ENCODE results near the gene PDP2. TPM values are rescaled to one million over a fixed set of nuclear protein-coding genes. Genes with fewer than 3 reads are reported as not detected.
A peak's percentile ranks its signal among the peaks of the same experiment; 100 is the strongest.
"Not testable (repeated sequence)": the region's sequence is repeated elsewhere in the genome, so short reads cannot be mapped to it uniquely, and the experiment has no call there.

The PDP2 gene
- total RNA-seq, 2 donors from 2014 or later: 16.0 to 25.9 TPM

DNA sequence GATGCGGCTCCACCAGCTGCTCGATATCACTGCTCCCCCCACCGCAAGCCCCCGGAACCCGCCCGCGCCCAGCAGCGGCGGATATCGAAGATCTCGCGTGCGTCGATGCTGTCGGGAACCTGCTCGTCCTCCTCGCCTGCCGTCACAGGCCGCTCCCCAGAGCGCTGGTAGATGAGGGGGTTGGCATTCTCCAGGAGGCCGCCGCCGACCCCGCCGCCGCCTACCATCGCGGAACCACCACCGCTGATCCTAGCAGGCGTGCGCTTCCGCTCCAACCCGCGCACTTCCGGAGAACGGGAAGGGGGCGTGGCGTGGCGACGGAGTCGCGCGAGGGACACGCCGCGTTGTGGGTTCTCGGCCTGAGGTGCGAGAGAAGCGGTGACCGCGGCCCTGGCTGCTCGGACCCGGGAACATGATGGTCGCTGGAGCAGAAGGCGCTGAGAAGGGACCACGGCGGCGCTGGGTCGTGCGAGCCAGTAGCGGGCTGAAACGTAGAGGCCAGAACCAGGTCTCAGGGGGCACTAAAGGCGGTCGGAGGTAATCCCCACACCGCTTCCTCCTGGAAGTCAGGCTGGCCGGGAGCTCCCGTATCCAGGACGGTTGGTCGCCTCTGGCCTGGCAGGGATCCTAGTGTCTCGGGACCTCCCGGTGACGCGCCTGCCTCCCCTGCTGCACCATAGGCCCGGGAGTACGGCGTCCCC is 54.0 kb downstream of the PDP2 start, which contains the start of gene CIAO2B:
TSS of gene CIAO2B (minus strand) at position 265 of the 701 bp plus-strand sequence. CDS start at position 227, 38 bp downstream.
- TF ChIP-seq, protein P1, sequence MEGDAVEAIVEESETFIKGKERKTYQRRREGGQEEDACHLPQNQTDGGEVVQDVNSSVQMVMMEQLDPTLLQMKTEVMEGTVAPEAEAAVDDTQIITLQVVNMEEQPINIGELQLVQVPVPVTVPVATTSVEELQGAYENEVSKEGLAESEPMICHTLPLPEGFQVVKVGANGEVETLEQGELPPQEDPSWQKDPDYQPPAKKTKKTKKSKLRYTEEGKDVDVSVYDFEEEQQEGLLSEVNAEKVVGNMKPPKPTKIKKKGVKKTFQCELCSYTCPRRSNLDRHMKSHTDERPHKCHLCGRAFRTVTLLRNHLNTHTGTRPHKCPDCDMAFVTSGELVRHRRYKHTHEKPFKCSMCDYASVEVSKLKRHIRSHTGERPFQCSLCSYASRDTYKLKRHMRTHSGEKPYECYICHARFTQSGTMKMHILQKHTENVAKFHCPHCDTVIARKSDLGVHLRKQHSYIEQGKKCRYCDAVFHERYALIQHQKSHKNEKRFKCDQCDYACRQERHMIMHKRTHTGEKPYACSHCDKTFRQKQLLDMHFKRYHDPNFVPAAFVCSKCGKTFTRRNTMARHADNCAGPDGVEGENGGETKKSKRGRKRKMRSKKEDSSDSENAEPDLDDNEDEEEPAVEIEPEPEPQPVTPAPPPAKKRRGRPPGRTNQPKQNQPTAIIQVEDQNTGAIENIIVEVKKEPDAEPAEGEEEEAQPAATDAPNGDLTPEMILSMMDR (IDR thresholded peaks at IDR 0.05): no peak
- H3K36me3 ChIP-seq: no peaks in the 10 kb centered on the region
- intact Hi-C loops (cut with DNase I): loop anchor here (5.0 kb wide), 1 partner anchor 37 kb away; no protein-coding TSS in a partner anchor
- peak within 1 kb of the TSS; percentile 97 to 99 for H3K9ac ChIP-seq (ENCODE audit: low read depth in 2 of 2, low read length in 2 of 2)
- peak; percentile 92 for DNase-seq
- H3K27me3 ChIP-seq: no peaks in the 10 kb centered on the region
- peak within 1 kb of the TSS; percentile 86 for H3K27ac ChIP-seq
- peaks cover 20% of the 10 kb centered on the region for H3K4me1 ChIP-seq
- H3K4me3 ChIP-seq: peak within 1 kb of the TSS; percentile 94
- H3K9me3 ChIP-seq: no peaks in the 10 kb centered on the region

DNA sequence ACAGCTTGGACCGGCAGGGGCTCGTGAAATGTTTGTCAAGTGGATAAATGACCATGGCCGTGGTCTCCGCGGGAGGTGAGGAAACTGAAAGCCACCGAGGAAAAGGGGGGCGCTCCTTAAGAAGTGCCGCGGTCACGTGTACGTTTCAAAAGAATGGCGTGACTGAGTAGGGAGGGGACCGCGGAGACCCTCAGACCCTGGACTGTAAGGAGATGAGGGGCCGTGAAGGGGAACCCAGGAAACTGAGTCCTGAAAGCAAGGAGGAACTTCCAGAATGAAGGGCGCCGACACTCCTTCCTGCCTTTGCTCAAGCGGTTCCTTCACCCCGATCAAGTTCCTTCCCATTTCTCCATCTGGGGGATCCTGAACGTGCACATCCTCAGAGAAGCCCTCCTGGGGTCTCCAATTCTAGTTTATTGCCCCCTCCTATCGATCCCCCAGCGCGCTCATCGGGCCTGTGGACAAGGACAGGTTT is 54.6 kb downstream of the PDP2 start:
- H3K9ac ChIP-seq (ENCODE audit: low read depth in 2 of 2, low read length in 2 of 2): peak overlapping the region; percentile 97 to 99
- peak overlapping the region; percentile 94 for H3K4me3 ChIP-seq
- peaks cover 20% of the 10 kb centered on the region for H3K4me1 ChIP-seq
- intact Hi-C loops (cut with DNase I): loop anchor here (5.0 kb wide), 1 partner anchor 38 kb away; no protein-coding TSS in a partner anchor
- H3K9me3 ChIP-seq, H3K27me3 ChIP-seq, DNase-seq, H3K36me3 ChIP-seq: not testable (repeated sequence)
- H3K27ac ChIP-seq: peak overlapping the region; percentile 86

DNA sequence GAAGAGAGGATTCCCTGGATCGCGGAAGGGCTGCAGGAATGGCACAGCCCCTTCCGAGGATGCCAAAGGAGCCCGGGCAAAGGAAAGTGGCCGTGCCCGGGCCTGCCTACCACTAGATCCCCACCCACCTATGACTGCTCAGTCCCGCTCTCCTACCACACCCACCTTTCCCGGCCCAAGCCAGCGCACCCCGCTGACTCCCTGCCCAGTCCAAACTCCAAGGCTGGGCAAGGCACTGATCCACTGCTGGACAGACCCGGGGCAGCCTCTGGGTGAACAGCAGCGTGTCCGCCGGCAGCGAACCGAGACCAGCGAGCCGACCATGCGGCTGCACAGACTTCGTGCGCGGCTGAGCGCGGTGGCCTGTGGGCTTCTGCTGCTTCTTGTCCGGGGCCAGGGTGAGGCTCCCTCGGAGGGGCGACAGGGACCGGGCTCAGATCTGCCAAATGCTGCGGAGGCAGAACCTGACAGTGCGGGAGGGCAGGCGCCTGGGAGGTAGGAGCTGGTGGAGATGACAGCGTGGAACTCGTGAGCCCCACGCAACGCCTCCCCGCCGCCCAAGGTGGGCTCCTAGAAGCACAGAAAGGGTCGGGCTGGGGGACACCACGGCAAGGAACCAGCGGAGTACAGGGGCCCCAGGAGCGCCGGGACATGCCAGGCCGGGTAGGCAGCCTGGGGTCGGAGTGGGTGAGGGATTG is 55.1 kb downstream of the PDP2 start, which contains the start of gene CES2:
TSS of gene CES2 (plus strand) at position 203 of the 698 bp plus-strand sequence. CDS start at position 323, 120 bp downstream.
- intact Hi-C loops (cut with DNase I): no loop called here
- H3K4me3 ChIP-seq: peak within 1 kb of the TSS; percentile 94
- peak within 1 kb of the TSS; percentile 86 for H3K27ac ChIP-seq
- peak within 1 kb of the TSS; percentile 97 to 99 for H3K9ac ChIP-seq (ENCODE audit: low read depth in 2 of 2, low read length in 2 of 2)
- H3K4me1 ChIP-seq: peaks cover 20% of the 10 kb centered on the region
- DNase-seq: peak; percentile 94
- H3K36me3 ChIP-seq: peaks cover 5% of the 10 kb centered on the region
- H3K9me3 ChIP-seq: no peaks in the 10 kb centered on the region
- no peaks in the 10 kb centered on the region for H3K27me3 ChIP-seq
- TF ChIP-seq, protein P1 (IDR thresholded peaks at IDR 0.05): no peak

DNA sequence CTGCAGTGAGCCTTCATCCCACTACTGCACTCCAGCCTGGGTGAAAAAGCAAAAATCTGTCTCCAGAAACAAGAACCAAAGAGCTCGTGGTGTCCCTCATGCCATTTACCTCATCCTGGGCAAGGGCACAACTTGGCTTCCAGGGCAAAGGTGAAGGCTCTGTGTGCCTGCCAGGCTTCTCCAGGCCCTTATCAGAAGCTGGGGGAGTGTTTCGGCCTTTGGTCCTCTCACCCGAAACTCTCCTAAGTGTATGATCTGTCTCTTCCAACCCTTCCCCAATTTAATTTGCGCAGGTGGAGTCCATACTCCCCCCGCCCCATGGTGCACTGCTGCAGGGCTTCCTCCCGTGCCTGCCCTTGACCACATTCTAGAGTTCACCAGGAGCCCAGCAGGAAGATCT is 56.1 kb downstream of the PDP2 start:
- Histone ChIP-seq H3K27me3 (no peaks in the 10 kb centered on the region), H3K9me3 (no peaks in the 10 kb centered on the region), H3K9ac (ENCODE audit: low read depth in 2 of 2, low read length in 2 of 2) (peak overlapping the region in 1 of 2 donors; percentile 99), H3K4me3 (peak overlapping the region; percentile 94), H3K4me1 (peaks cover 20% of the 10 kb centered on the region), H3K36me3 (peaks cover 13% of the 10 kb centered on the region), H3K27ac (peak overlapping the region; percentile 86)
- DNase-seq: peak; percentile 71
- TF ChIP-seq, protein P1 (IDR thresholded peaks at IDR 0.05): no peak
- intact Hi-C loops (cut with DNase I): no loop called here

DNA sequence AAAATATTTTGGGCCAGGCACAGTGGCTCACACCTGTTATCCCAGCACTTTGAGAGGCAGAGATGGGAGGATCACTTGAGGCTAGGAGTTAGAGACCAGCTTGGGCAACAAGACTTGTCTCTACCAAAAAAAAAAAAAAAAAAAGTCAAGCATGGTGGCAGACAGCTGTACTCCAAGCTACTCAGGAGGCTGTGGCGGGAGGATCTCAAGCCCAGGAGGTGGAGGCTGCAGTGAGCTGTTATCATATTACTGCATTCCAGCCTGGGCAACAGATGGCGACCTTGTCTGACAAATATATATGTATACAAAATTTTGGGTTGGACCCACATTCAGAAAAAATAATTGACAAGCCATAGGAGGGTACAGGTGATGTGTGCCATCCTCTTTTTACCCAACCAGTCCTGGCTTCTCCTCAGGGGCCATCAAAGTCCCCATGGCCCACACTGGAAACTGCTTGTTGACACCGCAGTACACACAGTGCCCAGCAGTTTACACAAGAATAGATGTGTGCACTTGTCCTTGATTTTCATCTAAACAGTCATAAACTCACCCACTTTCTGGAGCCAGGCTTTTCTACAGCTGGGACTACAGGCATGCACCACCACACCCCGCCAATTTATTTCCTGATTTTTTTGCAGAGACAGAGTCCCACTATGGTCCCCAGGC is 56.7 kb downstream of the PDP2 start:
- Histone ChIP-seq H3K27ac (peak overlapping the region; percentile 86), H3K4me3 (peak overlapping the region; percentile 94), H3K27me3 (no peaks in the 10 kb centered on the region), H3K36me3 (peaks cover 15% of the 10 kb centered on the region), H3K9me3 (no peaks in the 10 kb centered on the region), H3K4me1 (peaks cover 20% of the 10 kb centered on the region), H3K9ac (ENCODE audit: low read depth in 2 of 2, low read length in 2 of 2) (peak overlapping the region in 1 of 2 donors; percentile 99)
- no peak for DNase-seq
- TF ChIP-seq, protein P1 (IDR thresholded peaks at IDR 0.05): no peak
- intact Hi-C loops (cut with DNase I): no loop called here

Data from colonic mucosa (tissue), 4 donors.